ENCODE data around the gene TMA16.

- TF ChIP-seq POLR2A (IDR thresholded peaks at IDR 0.05; ENCODE audit: low read length) (no peak), GATA1 (IDR thresholded peaks at IDR 0.05; ENCODE audit: low read depth, low read length) (no peak)
These were observed 689 bp upstream of the TMA16 start for GRCh38 chr4:163493643-163494359.
